ENCODE measurements around the gene STIM1.
"Not testable (repeated sequence)": the region's sequence is repeated elsewhere in the genome, so short reads cannot be mapped to it uniquely, and the experiment has no call there.

The STIM1 gene

GRCh38 chr11:4048340-4048739 is 192.9 kb downstream of the STIM1 start:
- DNase-seq (ENCODE audit: low read depth) = no peak
- no peak overlapping the region for H3K4me3 ChIP-seq (ENCODE audit: low read depth, low read length)
- no peak for TF ChIP-seq CTCF (conservative IDR thresholded peaks at IDR 0.05; ENCODE audit: low read depth, low read length)

- H3K4me3 ChIP-seq (ENCODE audit: low read depth, low read length) = no peak overlapping the region
- no peak for DNase-seq (ENCODE audit: low read depth)
- no peak for TF ChIP-seq CTCF (conservative IDR thresholded peaks at IDR 0.05; ENCODE audit: low read depth, low read length)
These were observed 193.5 kb downstream of the STIM1 start for GRCh38 chr11:4049006-4049405.

GRCh38 chr11:4050138-4050537 is 194.7 kb downstream of the STIM1 start:
- H3K4me3 ChIP-seq (ENCODE audit: low read depth, low read length) = no peak overlapping the region
- TF ChIP-seq CTCF (conservative IDR thresholded peaks at IDR 0.05; ENCODE audit: low read depth, low read length) = no peak
- no peak for DNase-seq (ENCODE audit: low read depth)

- not testable (repeated sequence) for H3K4me3 ChIP-seq (ENCODE audit: low read depth, low read length); DNase-seq (ENCODE audit: low read depth)
These were observed 197.7 kb downstream of the STIM1 start for GRCh38 chr11:4053200-4053599.

GRCh38 chr11:4054643-4055042 is 199.2 kb downstream of the STIM1 start:
- no peak overlapping the region for H3K4me3 ChIP-seq (ENCODE audit: low read depth, low read length)
- no peak for TF ChIP-seq CTCF (conservative IDR thresholded peaks at IDR 0.05; ENCODE audit: low read depth, low read length)
- DNase-seq (ENCODE audit: low read depth) = no peak

- H3K4me3 ChIP-seq (ENCODE audit: low read depth, low read length) = no peak overlapping the region
- no peak for TF ChIP-seq CTCF (conservative IDR thresholded peaks at IDR 0.05; ENCODE audit: low read depth, low read length)
- DNase-seq (ENCODE audit: low read depth) = no peak
These were observed 204.0 kb downstream of the STIM1 start for GRCh38 chr11:4059424-4059823.

GRCh38 chr11:4060182-4060923 is 204.9 kb downstream of the STIM1 start:
- TF ChIP-seq CTCF (conservative IDR thresholded peaks at IDR 0.05; ENCODE audit: low read depth, low read length) = no peak
- no peak for DNase-seq (ENCODE audit: low read depth)
- no peak overlapping the region for H3K4me3 ChIP-seq (ENCODE audit: low read depth, low read length)
